OCI-LY3 (cell line): ENCODE data around the gene TBX4.

Experiments
- H2AFZ ChIP-seq: fragments of 200-600, 300-600 bp; shearing (Covaris generic); 2 replicates; pipeline ENCODE4 v1.6.0; 2014; ENCODE audit warnings: antibody characterized with exemption, low read depth, low read length
- H3K27ac ChIP-seq: fragments of 200-600, 300-600 bp; sonication (generic); 2 replicates; pipeline ENCODE4 v1.5.1; 2014; ENCODE audit warnings: mild to moderate bottlenecking, low read length, moderate library complexity, mixed read lengths
- H3K27me3 ChIP-seq: fragments of 200-600, 300-600 bp; sonication (generic); 2 replicates; pipeline ENCODE4 v1.6.1; 2014; ENCODE audit warnings: low read depth, low read length, mixed read lengths
- H3K36me3 ChIP-seq: fragments of 200-600, 300-600 bp; sonication (generic); replicated peaks from 2 replicates; pipeline ENCODE3; 2014; ENCODE audit warnings: low read depth, low read length, mixed read lengths
- H3K4me1 ChIP-seq: fragments of 300-600, 200-600 bp; sonication (generic); 2 replicates; pipeline ENCODE4 v1.6.1; 2014; ENCODE audit warnings: low read length, mixed read lengths
- H3K4me2 ChIP-seq: fragments of 200-600, 300-600 bp; sonication (generic); 2 replicates; pipeline ENCODE4 v1.6.1; 2014; ENCODE audit warnings: low read length, mixed read lengths
- H3K4me3 ChIP-seq: fragments of 300-600, 200-600 bp; sonication (generic); 2 replicates; pipeline ENCODE4 v1.5.1; 2014; ENCODE audit warnings: antibody characterized with exemption, mild to moderate bottlenecking, low read length, moderate library complexity
- H3K79me2 ChIP-seq: fragments of 300-600, 200-600 bp; shearing (Covaris generic); 2 replicates; pipeline ENCODE4 v1.6.1; 2014; ENCODE audit warnings: mild to moderate bottlenecking, low read length, mixed read lengths
- H3K9ac ChIP-seq: fragments of 300-600, 200-600 bp; shearing (Covaris generic); 2 replicates; pipeline ENCODE4 v1.6.0; 2014; ENCODE audit warnings: mild to moderate bottlenecking, low read length, moderate library complexity
- H3K9me3 ChIP-seq: fragments of 200-600, 300-600 bp; shearing (Covaris generic); 2 replicates; pipeline ENCODE4 v1.6.1; 2014; ENCODE audit warnings: low read length, mixed read lengths; ENCODE audit not compliant: insufficient read depth
- H4K20me1 ChIP-seq: fragments of 200-600, 300-600 bp; sonication (generic); 2 replicates; pipeline ENCODE4 v1.6.1; 2016; ENCODE audit warnings: low read length, mixed read lengths; ENCODE audit not compliant: insufficient read depth
- CTCF ChIP-seq: fragments of 200-600, 300-600 bp; sonication (generic); IDR thresholded peaks from 2 replicates; pipeline ENCODE4 v1.5.1; 2014; ENCODE audit warnings: antibody characterized with exemption, low read length, low read depth
- EZH2phosphoT487 ChIP-seq: fragments of 200-600 bp; shearing (Covaris generic); IDR thresholded peaks from 2 replicates; pipeline ENCODE4 v1.6.1; 2018; ENCODE audit warnings: antibody characterized with exemption, mixed run types, low read depth

The TBX4 gene

GRCh38 chr17:61510237-61510636, 58.0 kb downstream of the TBX4 start:
- H3K9ac ChIP-seq: no peak overlapping the region
- H3K36me3 ChIP-seq: no peaks in the 10 kb centered on the region
- 0 out of 2 replicates have a peak, but pooled peaks cover 3% of the 10 kb centered on the region for H3K27me3 ChIP-seq
- no peaks in the 10 kb centered on the region for H3K9me3 ChIP-seq
- no peaks in the 10 kb centered on the region for H3K4me1 ChIP-seq
- no peak overlapping the region for H2AFZ ChIP-seq
- H3K27ac ChIP-seq: no peak overlapping the region
- H3K4me3 ChIP-seq: no peak overlapping the region
- no peak overlapping the region for H3K4me2 ChIP-seq
- no peaks in the 10 kb centered on the region for H3K79me2 ChIP-seq
- no peaks in the 10 kb centered on the region for H4K20me1 ChIP-seq
- TF ChIP-seq EZH2phosphoT487 (no peak), CTCF (no peak)

GRCh38 chr17:61510991-61511390, 58.8 kb downstream of the TBX4 start:
- 0 out of 2 replicates have a peak, but pooled peaks cover 3% of the 10 kb centered on the region for H3K27me3 ChIP-seq
- TF ChIP-seq CTCF (no peak), EZH2phosphoT487 (no peak)
- H3K79me2 ChIP-seq: no peaks in the 10 kb centered on the region
- no peak overlapping the region for H3K4me3 ChIP-seq
- no peaks in the 10 kb centered on the region for H4K20me1 ChIP-seq
- no peak overlapping the region for H3K4me2 ChIP-seq
- no peak overlapping the region for H2AFZ ChIP-seq
- H3K9ac ChIP-seq: no peak overlapping the region
- no peaks in the 10 kb centered on the region for H3K9me3 ChIP-seq
- H3K4me1 ChIP-seq: no peaks in the 10 kb centered on the region
- no peak overlapping the region for H3K27ac ChIP-seq
- H3K36me3 ChIP-seq: no peaks in the 10 kb centered on the region

- H3K9me3 ChIP-seq: no peaks in the 10 kb centered on the region
- no peak overlapping the region for H3K9ac ChIP-seq
- no peak overlapping the region for H3K27ac ChIP-seq
- H2AFZ ChIP-seq: no peak overlapping the region
- no peaks in the 10 kb centered on the region for H4K20me1 ChIP-seq
- H3K27me3 ChIP-seq: 0 out of 2 replicates have a peak, but pooled peaks cover 3% of the 10 kb centered on the region
- H3K4me1 ChIP-seq: no peaks in the 10 kb centered on the region
- H3K79me2 ChIP-seq: no peaks in the 10 kb centered on the region
- no peaks in the 10 kb centered on the region for H3K36me3 ChIP-seq
- TF ChIP-seq CTCF: no peak
- TF ChIP-seq EZH2phosphoT487: no peak
- no peak overlapping the region for H3K4me2 ChIP-seq
- no peak overlapping the region for H3K4me3 ChIP-seq
These were observed 59.4 kb downstream of the TBX4 start for GRCh38 chr17:61511480-61512182.

- H4K20me1 ChIP-seq: no peaks in the 10 kb centered on the region
- H3K4me2 ChIP-seq: no peak overlapping the region
- no peak overlapping the region for H2AFZ ChIP-seq
- H3K36me3 ChIP-seq: no peaks in the 10 kb centered on the region
- no peak overlapping the region for H3K27ac ChIP-seq
- H3K9me3 ChIP-seq: no peaks in the 10 kb centered on the region
- TF ChIP-seq EZH2phosphoT487: no peak
- TF ChIP-seq CTCF: no peak
- H3K79me2 ChIP-seq: no peaks in the 10 kb centered on the region
- H3K4me1 ChIP-seq: no peaks in the 10 kb centered on the region
- no peak overlapping the region for H3K4me3 ChIP-seq
- 0 out of 2 replicates have a peak, but pooled peaks cover 6% of the 10 kb centered on the region for H3K27me3 ChIP-seq
- H3K9ac ChIP-seq: no peak overlapping the region
These were observed 62.3 kb downstream of the TBX4 start for GRCh38 chr17:61514491-61514890.
